HG03039 (cell line): ENCODE data around the gene PCBP2.
"Not testable (repeated sequence)": the region's sequence is repeated elsewhere in the genome, so short reads cannot be mapped to it uniquely, and the experiment has no call there.

Source experiments
- ATAC-seq: cut with Tn5 transposase; IDR thresholded peaks from one replicate; pipeline ENCODE4 v1.9.1; 2021; ENCODE audit warnings: mild to moderate bottlenecking, moderate library complexity; ENCODE audit not compliant: unreplicated experiment

PCBP2 gene

DNA sequence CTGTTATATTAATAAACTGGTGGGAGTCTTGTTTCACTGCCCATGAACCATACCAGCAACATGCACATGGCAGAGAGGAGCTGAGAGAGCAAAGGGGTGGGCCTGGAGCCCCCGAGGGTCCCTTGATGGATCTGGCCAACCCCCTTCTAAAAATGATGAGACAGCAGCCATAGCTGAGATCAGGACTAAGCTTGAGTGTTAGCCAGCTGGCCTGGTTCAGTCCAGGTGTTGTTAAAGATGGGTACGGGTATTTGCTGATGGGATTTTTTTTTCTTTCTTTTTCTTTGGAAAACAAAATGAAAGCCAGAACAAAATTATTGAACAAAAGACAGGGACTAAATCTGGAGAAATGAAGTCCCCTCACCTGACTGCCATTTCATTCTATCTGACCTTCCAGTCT, 16.0 kb downstream of the PCBP2 start:
- ATAC-seq = no peak

- ATAC-seq = no peak
Observed at GRCh38 chr12:53468282-53468681, 16.4 kb downstream of the PCBP2 start.

DNA sequence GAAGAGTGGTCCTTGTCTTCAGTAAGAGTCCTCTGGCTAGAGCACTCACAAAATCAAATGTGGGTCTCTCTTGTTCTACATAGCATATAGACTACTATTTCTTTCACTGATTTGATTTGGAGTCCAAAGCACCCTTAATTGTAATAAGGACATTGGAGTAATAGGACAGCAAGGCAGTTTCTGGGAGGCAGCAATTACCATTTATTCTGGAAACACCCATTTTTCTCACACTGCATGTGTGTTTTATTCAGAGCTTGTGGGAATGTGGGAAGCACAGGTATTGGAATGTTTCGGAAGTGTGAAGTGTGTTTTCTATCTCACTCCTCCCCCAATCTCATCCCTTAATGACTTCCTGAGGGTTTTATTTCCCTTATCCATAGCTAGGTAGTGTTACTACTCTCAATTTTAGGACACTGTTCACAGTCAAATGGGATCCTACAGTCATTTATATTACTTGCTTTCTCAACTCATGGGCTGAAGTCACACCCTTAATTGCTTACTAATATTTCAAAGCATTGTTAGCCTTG, 20.2 kb downstream of the PCBP2 start:
- ATAC-seq = no peak

DNA sequence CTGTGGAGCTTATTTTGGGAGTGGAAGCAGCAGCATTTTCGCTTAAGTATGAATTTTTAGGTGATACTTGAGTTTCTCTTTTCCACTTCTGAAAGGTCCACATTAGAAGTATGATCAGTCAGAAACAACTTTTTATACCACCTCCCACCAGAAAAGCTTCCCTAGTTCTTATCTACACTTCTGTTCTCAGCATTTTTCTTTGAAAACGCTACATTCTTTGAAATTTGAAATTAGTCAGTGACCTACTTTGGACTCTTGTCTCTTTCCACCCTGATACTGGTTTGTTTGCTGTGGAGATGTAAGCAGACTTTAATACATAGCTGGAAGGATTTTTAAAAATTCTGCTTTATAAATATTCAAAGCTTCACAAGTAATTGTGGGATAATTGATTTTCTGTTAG, 22.2 kb downstream of the PCBP2 start:
- ATAC-seq = no peak

DNA sequence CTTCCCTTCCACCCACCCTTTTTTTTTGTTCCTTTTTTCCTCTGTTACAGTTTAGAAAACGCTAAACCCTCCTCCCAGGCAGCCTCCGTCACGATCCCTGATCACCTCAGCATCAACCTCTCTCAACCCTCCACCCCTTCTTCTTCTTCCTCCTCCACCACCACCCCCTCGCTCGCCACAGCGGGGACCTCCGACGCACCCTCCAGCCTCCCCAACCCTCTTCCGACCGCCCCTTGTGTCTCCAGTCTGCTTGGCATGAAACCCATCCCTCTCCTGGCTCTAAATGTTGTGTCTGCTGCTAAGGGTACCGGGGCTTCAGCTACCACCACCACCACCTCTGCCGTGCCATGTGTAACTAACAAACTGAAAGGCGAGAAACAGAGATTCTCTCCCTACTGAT, 22.9 kb downstream of the PCBP2 start:
- ATAC-seq = no peak

- ATAC-seq = no peak
Observed at GRCh38 chr12:53476769-53477209, 24.9 kb downstream of the PCBP2 start.

DNA sequence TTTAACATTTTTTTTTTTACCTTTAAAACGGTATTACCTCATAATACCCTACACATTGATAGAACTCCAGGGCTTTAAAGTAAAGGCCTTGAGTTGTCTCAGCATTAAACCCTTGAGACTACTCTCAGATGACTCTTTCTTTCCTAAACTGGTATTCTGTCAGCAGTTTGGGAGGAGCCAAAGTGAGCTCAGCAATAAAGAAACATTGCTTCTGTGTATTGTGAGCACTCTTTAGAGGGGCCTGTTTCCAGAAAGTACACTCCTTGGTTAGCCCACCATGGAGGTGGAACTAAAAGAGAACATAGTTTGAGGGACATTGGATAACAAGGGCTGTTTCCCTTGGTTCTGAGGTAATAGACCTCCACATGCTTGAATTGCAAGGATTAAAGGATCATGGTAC, 27.0 kb downstream of the PCBP2 start:
- no peak for ATAC-seq

DNA sequence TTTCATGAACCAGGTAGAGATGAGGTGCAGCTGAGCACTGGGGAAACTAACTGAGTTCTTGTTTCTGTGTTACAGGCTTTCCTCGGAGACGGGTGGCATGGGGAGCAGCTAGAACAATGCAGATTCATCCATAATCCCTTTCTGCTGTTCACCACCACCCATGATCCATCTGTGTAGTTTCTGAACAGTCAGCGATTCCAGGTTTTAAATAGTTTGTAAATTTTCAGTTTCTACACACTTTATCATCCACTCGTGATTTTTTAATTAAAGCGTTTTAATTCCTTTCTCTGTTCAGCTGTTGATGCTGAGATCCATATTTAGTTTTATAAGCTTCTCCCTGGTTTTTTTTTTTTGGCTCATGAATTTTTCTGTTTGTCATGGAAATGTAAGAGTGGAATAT, 27.4 kb downstream of the PCBP2 start:
- ATAC-seq = no peak

GRCh38 chr12:53480491-53481442, 28.9 kb downstream of the PCBP2 start:
- no peak for ATAC-seq

DNA sequence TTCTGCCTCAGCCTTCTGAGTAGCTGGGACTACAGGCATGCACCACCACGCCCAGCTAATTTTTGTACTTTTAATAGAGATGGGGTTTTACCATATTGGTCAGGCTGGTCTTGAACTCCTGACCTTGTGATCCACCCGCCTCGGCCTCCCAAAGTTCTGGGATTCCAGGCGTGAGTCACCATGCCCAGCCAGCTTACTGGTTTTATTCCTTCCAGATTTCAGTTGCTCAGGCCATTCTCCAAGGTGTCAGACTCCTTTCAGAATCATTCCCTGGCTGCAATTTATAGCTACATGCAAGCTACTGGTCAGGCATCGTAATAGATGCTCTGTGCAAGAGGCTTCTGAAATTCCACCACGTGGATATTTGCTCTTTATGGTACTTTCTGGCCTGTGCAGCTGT, 29.6 kb downstream of the PCBP2 start:
- ATAC-seq = not testable (repeated sequence)

- no peak for ATAC-seq
Observed at GRCh38 chr12:53481939-53482586, 30.2 kb downstream of the PCBP2 start.

DNA sequence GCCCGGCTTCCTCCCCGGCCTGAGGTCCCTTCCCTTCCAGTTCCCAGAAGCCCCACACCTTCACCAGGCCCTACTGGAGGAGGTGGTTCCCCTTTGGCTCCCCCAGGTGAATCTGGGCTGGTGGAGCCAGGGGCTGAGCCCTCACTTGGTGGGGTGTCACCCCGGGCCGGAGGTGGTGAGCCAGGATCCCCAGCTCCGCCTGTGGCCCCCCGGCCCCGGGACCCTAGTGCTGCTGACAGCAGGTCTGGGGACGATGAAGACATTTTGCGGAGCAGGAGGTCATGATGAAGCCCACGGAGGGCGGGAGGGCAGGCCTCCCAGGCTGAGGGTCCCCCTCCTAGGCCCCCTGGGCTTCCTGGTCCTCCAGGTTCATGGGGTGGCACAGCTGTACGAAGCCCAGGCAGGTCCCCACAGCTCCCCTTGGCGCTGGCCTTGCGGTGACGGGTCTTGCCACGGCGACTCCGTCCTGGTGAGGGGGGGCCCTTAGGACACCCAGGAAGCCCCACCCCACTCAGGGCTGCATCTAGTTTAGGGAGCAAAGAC, 30.8 kb downstream of the PCBP2 start:
- no peak for ATAC-seq

GRCh38 chr12:53483225-53483978, 31.5 kb downstream of the PCBP2 start:
- no peak for ATAC-seq

DNA sequence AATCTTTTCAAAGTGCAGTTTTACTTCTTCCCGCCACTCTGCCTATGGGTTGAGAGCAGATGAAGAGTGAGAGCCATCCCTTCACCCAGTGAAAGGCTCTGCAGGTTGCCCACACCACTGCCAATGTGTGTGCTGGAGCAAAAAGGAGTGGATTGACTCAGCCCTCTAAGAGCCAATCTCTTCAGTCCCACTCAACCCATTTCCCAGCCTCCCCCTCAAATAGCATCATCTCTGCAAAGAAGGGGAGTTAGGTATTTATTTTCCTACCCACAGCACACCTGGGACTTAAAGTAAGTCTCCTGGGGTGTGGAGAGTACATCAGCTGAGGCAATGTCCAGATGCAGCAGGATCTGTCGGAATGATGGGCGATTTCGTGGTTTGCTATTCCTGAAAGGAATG, 32.1 kb downstream of the PCBP2 start:
- no peak for ATAC-seq

- ATAC-seq = no peak
Observed at GRCh38 chr12:53484686-53485575, 33.0 kb downstream of the PCBP2 start.

GRCh38 chr12:53485955-53486735, 34.2 kb downstream of the PCBP2 start:
- ATAC-seq = no peak

DNA sequence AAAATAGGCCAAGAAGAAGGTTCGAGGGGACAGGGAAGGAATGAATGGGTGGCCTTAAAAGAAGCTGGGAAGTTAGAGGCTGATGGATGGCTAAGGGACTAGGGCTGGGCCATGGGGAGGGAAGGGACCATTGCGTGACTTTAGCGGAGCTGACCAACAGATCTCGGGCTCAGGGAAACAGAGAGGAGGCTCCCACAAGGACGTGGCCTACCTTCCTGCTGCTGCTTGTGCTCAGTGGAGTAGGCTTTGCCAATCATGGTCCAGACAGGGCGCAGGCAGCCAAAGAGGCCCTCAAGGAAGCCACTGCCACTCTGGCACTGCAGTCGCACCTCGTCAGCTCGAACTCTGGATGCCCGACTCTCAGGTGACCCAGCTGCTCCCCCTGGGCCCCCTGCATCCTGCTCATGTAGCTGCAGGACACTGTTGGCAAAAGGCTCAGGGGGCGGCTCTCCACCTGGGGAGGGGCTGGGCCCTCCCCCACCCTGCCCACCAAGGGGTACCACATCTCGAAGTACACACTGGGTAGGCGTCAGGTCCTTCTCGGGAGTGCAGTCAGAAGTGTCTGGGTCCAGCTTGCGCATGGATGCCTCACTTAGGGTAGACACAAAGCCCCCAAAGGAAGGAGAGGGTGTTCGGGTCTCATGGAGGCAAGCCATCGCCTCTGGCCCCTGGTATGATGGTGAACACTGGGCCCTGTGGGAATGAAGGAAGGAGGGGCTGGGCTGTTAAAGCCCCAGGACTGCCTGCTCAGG, 35.0 kb downstream of the PCBP2 start:
- no peak for ATAC-seq

- ATAC-seq = no peak
Observed at GRCh38 chr12:53489242-53489864, 37.5 kb downstream of the PCBP2 start.
